GM19324 (cell line): ENCODE results near the gene ZMAT5.

ENCODE experiments used
- ATAC-seq: cut with Tn5 transposase; IDR thresholded peaks from one replicate; pipeline ENCODE4 v1.9.1; 2021; ENCODE audit warnings: mild to moderate bottlenecking, moderate library complexity; ENCODE audit not compliant: unreplicated experiment, low FRiP score

ZMAT5 gene, protein sequence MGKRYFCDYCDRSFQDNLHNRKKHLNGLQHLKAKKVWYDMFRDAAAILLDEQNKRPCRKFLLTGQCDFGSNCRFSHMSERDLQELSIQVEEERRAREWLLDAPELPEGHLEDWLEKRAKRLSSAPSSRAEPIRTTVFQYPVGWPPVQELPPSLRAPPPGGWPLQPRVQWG

DNA sequence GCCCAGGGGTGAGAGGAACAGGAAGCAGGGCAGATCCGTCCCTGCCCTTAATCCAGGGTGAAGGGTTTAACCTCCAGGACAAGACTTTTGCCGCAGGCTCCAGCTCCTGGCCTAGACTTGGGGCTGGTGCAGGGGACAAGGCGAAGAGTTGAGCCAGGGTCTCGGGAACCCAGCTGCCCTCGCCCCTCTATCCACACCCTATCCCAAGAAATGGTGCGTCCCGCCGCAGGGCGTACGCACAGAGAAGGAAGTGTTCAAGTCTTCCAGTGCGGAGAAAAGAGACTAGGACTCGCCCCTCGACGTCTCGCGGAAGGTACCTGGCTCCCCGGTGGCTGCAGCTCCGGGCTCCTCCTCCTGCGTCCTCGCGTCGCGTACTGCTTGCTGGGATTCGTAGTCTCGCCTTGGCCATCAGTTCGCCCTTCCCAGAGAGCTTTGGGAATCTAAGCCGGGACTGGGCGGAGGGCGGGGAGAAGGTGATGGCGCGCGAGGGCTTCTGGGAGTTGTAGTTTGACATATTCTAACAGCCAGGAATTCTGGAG lies at the start of gene ZMAT5:
Gene ZMAT5 (minus strand): TSS at position 376 of the 539 bp plus-strand sequence. CDS start 18,463 bp downstream, outside the sequence.
- peak; percentile 93 for ATAC-seq

DNA sequence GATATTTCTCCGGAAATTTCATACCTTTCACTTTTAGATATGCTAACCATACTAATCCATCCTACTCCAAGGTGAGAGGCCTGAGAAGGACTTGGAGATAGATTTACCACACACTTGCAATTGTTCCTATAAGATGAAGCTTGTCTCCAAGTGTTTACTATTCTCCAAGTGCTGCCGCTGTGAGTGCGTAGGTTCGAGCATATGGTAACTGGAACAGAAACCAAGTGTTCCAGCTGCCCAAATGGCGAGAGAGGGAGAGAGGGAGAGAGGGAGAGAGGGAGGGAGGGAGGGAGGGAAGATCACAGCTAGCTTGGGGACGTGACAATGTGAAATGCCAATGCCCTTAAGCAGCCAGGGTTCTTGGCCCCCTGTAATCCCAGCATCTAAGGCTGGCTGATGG lies 49.7 kb upstream of the ZMAT5 start:
- ATAC-seq, result no peak

DNA sequence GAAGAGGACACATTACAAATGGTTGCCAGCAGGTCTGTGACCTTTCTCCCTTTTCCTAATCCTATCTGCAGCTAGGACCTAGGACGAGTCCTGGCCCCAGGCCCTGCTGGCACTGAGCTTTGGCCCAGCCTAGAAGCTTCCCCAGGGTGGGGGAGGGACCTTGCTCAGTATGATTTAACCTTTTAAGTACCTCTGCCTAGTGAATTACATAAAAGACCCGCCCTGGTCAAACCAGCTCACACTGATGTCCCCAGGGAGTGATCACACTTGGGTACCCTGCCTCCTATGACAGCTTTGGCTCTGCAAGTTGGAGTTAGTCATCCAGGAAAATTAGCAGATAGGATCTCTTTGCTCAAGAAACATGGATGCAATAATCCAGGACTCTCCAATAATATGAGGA lies 49.3 kb upstream of the ZMAT5 start:
- ATAC-seq, result no peak

DNA sequence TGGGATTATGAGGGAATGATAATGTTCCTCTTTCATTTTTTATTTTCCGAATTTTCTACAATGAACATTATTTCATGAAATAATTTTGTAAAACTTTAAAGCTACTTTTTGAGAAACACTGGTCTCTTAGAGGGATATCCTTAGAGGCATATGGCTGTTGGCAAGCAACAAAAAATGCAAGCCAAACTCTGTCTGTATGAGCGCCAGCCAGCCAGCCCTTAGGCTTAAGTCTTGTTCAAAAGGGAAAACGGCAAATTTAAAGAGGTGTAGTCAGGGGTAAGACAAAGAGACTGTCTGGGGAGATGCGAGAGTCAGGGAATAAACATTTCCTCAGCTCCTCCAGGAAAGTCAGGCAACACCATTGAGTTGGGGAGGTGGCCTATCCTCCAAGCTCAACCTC lies 48.8 kb upstream of the ZMAT5 start:
- no peak for ATAC-seq

DNA sequence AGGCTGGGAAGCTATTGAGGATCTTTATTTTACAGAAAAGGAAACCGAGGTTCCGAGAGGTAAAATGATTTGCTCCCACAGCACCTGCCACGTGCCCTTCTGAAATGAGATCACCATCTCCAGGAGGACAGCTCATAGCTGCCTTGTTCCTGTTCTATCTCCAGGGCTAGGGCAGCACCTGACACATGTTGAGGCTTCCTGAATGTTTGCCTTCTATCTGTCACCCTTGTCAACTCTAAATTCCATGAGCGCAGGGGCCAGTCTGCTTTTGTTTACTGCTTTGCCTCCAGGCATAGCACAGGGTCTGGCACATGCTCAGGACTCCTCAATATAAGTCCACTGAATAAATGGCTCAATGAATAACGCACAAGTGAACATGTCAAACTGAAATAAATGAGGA lies 47.2 kb upstream of the ZMAT5 start:
- ATAC-seq, result no peak

DNA sequence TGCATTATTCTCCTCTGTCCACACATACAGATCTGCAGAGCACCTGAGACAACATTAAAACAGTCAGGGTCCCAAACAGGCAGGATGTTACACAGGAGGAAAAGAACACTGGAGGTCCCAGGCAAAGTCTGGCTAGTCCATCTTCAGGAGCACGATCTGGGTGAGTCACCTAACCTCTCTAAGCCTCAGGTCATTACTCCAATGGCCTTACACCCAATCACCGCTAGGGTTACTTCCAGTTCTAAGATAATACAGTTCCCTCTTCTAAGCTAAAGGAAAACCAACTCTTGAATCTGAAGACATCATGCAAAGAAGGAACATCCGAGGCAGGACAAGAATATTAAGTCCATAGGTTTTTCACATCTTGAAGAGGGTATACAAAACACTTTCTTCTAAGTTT lies 46.8 kb upstream of the ZMAT5 start:
- no peak for ATAC-seq

DNA sequence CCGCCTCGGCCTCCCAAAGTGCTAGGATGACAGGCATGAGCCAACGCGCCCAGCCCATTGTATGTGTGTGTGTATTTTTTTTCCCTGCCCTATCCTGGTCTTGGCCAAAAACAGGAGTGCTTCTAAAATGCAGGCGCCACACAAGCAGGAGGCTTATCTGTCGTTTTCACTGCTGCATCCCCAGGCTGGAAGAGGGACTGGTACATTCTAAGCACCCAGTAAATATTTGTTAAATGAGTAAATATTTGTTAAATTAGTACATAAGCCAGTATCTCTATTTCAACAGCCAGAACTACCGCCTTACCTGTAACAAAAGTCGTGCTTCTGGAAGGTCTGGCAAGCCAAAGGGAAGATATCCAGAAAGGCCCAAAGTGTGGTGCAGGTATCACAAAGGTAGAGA lies 46.3 kb upstream of the ZMAT5 start:
- no peak for ATAC-seq

DNA sequence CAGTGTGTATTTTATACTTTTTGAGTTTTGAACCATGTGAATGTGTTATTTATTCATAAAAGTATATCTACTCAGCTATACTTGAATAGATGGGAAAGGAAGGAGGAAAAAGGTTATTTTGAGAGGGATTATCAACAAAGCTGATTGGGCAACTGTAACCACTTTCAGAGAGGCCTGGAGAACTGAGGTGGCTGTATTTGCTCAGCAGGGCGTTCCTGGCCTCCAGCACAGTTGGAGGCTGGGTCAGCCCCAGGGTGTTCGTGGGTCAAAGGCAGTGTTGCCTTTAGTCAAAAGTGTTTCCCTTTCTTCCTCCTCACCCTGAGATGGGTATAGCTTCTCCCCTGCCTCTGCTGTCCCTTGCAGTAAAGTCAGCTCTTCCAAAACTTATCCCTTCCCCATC lies 44.6 kb upstream of the ZMAT5 start:
- no peak for ATAC-seq

DNA sequence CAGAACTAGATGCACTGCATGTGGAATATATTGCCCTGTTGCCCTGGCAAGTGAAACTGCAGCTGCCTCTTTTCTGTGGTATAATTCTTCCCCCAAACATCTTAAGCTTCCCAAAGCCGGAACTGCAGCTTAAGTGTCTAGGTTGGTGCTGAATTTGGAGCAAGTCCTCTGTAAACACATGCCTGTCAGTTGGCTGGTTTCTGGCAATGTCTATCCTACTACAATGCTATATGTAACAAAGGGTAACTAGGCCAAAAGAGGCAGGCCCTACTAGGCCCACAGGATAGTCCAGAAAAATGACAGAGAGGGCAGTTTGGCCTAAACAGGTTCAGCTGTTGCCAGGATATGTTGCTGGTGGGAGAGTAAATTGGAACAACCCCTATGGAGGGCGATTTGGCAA lies 43.4 kb upstream of the ZMAT5 start:
- ATAC-seq, result no peak

DNA sequence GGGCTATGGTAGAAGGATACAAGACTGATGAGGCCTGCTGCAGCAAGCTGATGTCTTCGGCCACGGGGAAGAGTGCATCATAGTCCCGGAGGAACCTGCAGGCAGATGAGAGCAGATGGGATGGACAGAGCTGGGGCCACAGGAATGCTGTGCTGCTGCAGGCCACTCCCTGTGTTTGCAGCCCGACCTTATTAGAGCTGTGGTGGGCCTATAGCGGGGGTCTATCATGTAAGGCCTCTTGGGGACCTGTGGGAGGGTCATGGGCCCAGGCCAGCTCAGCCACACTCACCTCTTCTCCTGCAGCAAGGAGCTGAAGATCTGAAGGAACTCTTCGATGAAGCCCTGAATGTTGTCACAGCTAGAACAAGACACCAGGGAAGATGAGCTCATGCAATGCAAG lies 39.4 kb upstream of the ZMAT5 start:
- ATAC-seq, result no peak

DNA sequence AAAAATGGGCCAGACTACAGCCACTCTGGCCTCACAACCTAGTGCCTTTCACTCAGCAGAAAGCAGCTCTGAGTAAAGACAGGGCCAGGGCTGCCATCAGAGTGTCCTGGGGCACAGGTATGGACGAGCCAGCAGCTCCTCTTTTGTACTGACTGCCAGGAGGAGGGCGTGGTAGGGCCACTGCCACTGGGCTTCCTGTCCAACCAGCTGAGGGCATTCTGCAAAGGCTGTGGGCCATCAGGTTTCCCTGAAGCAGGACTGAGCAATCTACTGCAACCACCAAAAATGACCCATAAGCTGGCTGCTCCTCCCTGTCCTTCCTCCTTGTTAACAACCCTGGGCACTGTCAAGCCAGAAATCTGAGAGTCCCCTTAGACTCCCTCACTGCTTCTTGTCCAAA lies 38.2 kb upstream of the ZMAT5 start:
- no peak for ATAC-seq

DNA sequence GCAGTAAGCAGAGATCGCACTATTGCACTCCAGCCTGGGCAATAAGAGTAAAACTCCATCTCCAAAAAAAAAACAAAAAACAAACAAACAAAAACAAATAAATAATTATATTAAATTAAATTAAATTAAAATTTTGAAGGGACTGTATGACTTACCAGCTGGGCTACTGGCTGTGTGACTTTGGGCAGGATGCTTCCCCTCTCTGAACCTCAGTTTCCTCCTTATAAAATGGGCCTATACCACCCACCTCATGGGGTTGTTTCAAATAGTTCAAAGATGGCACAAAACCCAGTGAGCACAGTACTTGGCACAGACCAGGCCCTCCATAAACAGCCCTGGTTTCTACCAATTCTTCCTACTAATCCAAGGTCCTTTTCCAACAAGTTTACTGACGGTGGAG lies 36.4 kb upstream of the ZMAT5 start:
- ATAC-seq, result no peak

DNA sequence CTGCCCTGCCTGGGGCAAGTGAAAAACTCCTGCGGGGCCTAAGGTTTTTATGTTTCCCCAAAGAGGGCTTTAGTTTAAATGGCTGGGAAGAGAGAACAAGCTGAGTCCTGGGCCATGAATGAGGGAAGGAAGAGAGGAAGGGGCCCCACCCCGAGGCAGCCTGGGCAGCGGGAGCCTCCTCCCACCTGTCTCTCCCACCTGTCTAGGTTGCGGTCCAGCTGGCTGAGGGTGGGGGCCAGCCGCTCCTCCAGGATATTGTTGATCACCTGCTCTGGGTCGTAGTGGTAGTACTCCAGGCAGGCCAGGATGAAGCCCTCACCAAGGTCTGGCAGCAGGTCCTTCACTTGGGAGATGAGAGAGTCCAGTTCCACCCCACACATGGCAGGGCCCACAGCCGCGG lies 35.0 kb upstream of the ZMAT5 start:
- ATAC-seq, result no peak

DNA sequence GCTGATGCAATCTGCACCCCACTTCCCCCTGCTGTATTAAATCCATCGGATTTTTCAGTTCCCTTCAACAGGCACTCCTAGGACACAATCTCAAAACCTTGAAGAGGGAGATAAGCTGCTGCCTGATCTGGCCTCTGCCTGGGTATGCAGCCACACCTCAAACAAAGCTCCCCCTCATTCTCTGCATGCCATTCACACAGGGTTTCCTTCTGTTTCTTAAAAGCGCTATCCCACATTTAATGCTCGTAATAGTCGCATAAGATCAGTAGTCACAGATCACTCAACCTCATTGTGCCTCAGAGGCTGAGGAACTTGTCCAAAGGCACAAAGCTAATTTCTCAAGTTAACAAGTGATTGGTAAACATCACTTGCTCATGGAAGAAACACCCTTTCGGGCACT lies 34.3 kb upstream of the ZMAT5 start:
- ATAC-seq, result no peak

DNA sequence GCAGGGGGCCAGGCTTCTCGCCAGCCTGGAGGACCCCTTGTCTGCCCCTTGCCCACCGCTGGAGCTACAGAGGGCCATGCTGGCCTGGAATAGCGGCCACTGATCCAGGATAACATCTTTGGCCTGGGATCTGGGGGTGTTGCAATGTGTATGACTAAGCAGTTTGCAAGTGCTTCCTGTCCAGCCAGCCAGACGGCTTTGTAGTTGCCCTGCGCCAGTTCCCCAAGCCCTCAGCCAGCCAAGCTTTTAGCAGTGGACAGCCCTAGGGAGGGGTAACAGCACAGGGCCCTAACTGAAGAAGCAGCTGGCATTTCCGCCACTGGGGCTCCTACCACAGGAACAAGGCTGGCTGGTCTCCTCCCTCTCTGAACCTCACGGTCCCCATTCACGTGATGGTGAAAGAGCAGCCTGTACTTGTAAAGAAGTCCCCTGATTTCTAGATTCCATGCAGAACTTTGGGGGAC lies 32.4 kb upstream of the ZMAT5 start:
- no peak for ATAC-seq

DNA sequence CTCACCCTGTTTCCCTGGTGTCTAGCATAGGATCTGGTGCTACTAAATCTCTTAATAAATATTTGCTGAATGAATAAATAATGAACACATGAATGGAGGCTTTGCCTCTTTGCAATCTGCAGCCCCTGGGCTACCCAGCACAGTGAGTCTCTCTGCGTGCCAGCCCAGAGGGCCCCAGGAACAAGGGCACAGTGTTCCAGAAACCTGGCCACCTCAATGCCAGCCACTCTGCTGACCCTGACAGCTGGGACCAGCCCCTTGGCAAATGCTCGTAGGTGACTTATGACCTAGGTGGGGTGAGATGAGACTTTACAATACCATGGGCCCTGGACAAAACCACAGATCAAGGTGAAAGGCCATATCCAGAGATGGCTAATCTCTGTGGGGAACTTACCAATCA lies 32.0 kb upstream of the ZMAT5 start:
- no peak for ATAC-seq

DNA sequence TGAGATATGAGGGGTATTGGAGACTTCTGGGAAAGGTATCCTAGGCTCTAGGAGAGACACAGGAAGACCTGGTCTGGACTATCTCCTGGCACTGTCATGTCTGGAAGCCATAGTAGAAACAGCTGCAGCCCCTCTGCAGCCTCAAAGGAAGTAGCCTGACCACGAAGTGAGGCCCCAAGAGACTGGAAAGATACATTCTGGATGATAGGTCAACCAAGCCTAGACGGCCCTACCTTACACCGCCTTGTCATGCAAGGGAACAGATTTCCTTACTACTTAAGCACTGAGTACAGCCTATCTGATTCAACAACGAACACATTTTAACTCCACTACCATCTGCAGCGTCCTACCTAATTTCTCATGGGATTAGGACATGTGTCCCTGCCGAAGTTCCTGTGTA lies 31.5 kb upstream of the ZMAT5 start:
- ATAC-seq, result no peak

DNA sequence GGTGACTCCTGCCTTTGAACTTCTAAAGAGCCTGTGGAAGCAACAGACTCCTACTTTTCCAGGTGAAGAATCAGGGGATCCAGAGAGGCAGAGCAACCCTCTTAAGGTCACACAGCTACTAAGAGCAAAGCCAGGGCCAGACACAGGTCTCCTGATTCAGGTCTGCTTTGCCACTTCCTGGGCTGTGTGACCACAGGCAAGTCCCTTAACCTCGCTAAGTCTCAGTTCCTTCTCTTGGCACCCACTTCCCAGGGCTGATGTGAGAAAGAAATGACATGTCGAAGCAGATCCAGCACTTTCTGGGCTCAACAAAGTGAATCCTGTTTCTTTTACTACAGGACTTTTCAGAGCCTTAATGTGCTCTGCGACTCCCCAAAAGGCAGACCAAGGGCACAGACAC lies 30.5 kb upstream of the ZMAT5 start:
- ATAC-seq, result no peak

DNA sequence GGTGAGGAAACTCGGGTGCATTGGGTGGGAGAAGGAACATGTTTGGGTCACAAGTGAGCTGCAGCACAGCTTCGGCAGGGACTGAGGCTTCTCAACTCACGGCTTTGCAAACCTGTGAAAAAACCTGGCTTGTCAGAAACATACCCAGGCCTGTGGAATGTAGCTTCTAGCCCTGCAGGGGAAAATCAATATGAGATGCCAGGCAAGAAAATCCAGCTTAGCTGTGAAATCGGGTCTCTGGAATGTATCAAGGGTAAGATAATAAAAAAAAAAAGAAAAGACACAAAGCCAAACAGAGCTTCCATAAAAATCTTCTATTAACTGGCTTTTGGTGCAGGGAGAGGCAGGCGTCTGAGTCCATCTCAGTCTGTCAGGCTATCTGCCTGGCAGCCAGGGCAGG lies 28.9 kb upstream of the ZMAT5 start:
- ATAC-seq, result no peak

DNA sequence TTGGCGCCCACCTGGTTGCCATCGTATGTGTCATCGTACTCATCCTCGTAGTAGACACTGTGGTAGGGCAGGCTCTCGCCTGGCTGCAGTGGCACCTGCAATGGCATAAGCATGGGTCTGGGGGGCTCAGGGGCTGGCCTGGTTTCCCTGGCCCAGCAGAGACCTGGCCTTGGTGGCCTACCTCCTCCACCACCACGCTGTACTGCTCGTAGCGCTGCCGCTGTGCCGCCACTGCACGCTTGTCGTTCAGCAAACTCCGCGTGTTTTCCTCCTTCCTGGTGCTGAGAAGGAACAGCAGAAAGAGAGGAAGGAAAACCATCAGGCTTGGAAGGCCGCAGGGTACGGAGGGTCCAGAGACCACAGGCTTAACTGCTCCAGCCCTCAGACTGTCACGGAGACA lies 26.6 kb upstream of the ZMAT5 start:
- ATAC-seq, result no peak

DNA sequence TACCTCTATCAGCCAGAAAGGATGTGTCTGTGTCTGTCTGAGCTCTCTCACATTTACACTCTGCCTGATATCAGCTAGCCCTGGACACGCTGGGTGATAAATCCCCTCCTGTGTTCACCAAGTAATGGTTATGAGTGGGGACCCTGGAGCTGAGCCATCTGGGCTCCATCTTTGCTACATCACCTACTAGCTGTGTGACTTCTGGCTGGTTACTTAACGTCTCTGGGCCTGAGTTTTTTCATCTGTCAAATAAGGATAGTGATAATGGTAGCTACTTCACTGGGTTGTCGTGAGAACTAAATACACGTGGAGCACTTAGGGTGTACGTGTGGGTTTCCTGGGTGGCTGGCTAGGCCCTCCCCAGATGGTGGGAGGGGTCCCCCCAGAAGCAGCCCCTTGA lies 23.3 kb upstream of the ZMAT5 start:
- ATAC-seq, result no peak

DNA sequence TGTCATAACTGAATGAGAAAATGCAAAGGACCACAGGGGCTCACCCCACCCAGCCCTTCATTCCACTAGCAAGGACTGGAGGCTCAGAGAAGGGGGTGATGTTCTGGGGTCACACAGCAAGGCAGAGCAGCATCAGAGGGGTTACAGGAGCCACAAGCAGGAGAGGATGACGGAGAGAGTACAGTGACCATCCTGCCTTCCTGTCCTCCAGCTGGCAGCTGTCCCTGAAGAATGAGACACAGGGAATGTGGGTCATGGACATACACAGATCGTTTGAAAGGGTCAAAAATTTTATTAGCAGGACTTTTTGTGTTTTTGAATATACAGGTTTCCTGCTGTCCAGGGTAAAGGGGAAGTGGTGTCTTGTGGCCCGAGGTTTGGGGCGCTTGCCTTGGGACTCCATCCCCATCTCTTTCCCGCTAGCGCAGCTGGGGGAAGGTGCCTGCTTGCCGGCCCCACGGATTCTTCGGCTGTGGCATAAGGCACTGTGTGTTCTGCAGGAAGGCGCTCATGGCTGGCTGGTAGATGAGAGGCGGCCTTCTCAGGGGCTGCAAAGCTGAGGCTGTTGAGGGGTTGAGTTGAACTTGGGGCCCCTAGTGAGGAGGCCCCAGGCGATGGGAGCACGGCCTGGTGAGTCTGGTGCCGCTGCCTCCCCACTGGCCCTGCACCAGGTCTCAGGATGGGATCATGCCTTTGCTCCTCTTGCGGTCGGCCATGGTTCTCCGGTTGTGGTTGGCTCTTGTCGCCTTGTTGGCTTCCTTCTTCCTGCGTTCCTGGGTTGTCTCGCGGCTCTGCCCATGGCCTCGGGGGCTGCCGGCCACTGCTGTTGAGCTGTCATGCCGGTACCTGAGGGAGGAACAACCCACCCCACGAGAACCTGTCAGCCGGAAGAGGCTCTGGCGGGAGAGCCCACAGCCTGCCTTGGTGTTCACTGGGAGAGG lies 21.8 kb upstream of the ZMAT5 start:
- ATAC-seq, result no peak
